K562 (cell line): ENCODE results near the gene TIMP1. TPM values are rescaled to one million over a fixed set of nuclear protein-coding genes. Genes with fewer than 3 reads are reported as not detected.
A peak's percentile ranks its signal among the peaks of the same experiment; 100 is the strongest.

ENCODE experiments used
- BRF1 ChIP-seq: IDR thresholded peaks from 3 replicates; pipeline ENCODE4 v1.6.1; 2011; ENCODE audit warnings: borderline replicate concordance, mild to moderate bottlenecking; ENCODE audit not compliant: insufficient read length; ENCODE audit errors: extremely low read depth
- CBX5 ChIP-seq: IDR thresholded peaks from 2 replicates; pipeline ENCODE4 v1.6.1; 2014; ENCODE audit warnings: low read depth, borderline replicate concordance
- ELF2 ChIP-seq: fragments of 250-450 bp; sonication (Bioruptor Pico); IDR thresholded peaks from 2 replicates; pipeline ENCODE4 v1.5.0; 2021; ENCODE audit warnings: mild to moderate bottlenecking
- GATAD2B ChIP-seq: fragments of 450-650 bp; IDR thresholded peaks from 2 replicates; pipeline ENCODE4 v1.6.1; 2017; ENCODE audit warnings: mild to moderate bottlenecking, borderline replicate concordance
- LCOR ChIP-seq: sonication (generic); formaldehyde crosslinking; IDR thresholded peaks from 2 replicates; pipeline ENCODE4 v1.8.0; 2022; ENCODE audit warnings: mild to moderate bottlenecking, missing genetic modification reagents
- POLR2AphosphoS2 ChIP-seq: IDR thresholded peaks from 2 replicates; pipeline ENCODE4 v1.6.1; 2012; ENCODE audit warnings: low read length, improper control_type of control experiment
- RBBP5 ChIP-seq: fragments of 200-600 bp; sonication (generic); IDR thresholded peaks from 2 replicates; pipeline ENCODE4 v1.6.1; 2012; ENCODE audit warnings: borderline replicate concordance, mild to moderate bottlenecking, low read length, control low read depth, inconsistent platforms; ENCODE audit not compliant: insufficient read depth, poor library complexity, severe bottlenecking
- ZC3H11A ChIP-seq: IDR thresholded peaks from 2 replicates; pipeline ENCODE4 v1.6.1; 2012; ENCODE audit warnings: low read depth, low read length, improper control_type of control experiment
- ZNF12 ChIP-seq: sonication (generic); formaldehyde crosslinking; IDR thresholded peaks from 2 replicates; pipeline ENCODE4 v1.4.0; 2020; ENCODE audit warnings: mild to moderate bottlenecking, missing genetic modification reagents
- ZNF197 ChIP-seq: fragments of 200-800 bp; sonication (Bioruptor generic); IDR thresholded peaks from 2 replicates; pipeline ENCODE4 v1.6.1; 2016; ENCODE audit warnings: low read depth, missing genetic modification characterization, missing compliant biosample characterization
- ZNF41 ChIP-seq: fragments of 250-450 bp; sonication (Bioruptor Pico); conservative IDR thresholded peaks from 2 replicates; pipeline ENCODE4 v1.4.0; 2020; ENCODE audit warnings: mild to moderate bottlenecking
- polyA plus RNA-seq, 8 experiments: library from polyadenylated mRNA; depleted of rRNA in 4 of 8; stranded (reverse) in 5 of 8; unstranded in 3 of 8; fragments of >200 nt; fragmentation: Nextera tagmentation in 2 of 8; fragmentation: Illumina TruSeq in 1 of 8; extraction: Ambion mirVana in 2 of 8; extraction: Trizol in 1 of 8; gene quantifications; 2 replicates each; pipeline versions ENCODE4 v1.2.1 to v1.2.3, GENCODE V29; 2011 to 2014; ENCODE audit warnings: inconsistent platforms in 1 of 8, missing spikeins in 1 of 8
- total RNA-seq, 7 experiments: library from RNA; depleted of rRNA in 6 of 7; stranded (reverse); fragments of >200 nt in 6 of 7; fragmentation: Illumina TruSeq in 2 of 7; extraction: Trizol in 2 of 7; gene quantifications; 2 replicates each; pipeline versions ENCODE4 v1.2.1 to v1.2.3, GENCODE V29; 2011 to 2021; ENCODE audit warnings: low replicate concordance in 1 of 7
- TF ChIP-seq, protein P1 (sequence below): sonication (generic); formaldehyde crosslinking; IDR thresholded peaks from 2 replicates; pipeline ENCODE4 v1.8.0; 2022; ENCODE audit warnings: mild to moderate bottlenecking, missing genetic modification reagents
- TF ChIP-seq, protein P2 (sequence below), 2 experiments: fragments of 450-650 bp; conservative IDR thresholded peaks; 2 replicates each; pipeline ENCODE4 v1.6.1; 2017; ENCODE audit warnings: mild to moderate bottlenecking in 2 of 2, moderate library complexity in 2 of 2
- TF ChIP-seq, protein P3 (sequence below): fragments of 450-650 bp; formaldehyde crosslinking; conservative IDR thresholded peaks from 2 replicates; pipeline ENCODE4 v1.4.0; 2022; ENCODE audit warnings: mild to moderate bottlenecking, missing genetic modification characterization
- TF ChIP-seq, protein P4 (sequence below): fragments of 200-800 bp; sonication (Bioruptor generic); IDR thresholded peaks from 2 replicates; pipeline ENCODE4 v1.6.1; 2017; ENCODE audit warnings: missing genetic modification characterization, missing compliant biosample characterization
- TF ChIP-seq, protein P5 (sequence below): fragments of 250-450 bp; sonication (Bioruptor Pico); IDR thresholded peaks from 2 replicates; pipeline ENCODE4 v1.5.0; 2020; ENCODE audit warnings: mild to moderate bottlenecking, borderline replicate concordance

The TIMP1 gene
- total and polyA plus RNA-seq, 9 of the 15 experiments (the other 6 are each of a cell fraction or from before 2014, with no cell fraction given): 115 to 699 (median 273) TPM

DNA sequence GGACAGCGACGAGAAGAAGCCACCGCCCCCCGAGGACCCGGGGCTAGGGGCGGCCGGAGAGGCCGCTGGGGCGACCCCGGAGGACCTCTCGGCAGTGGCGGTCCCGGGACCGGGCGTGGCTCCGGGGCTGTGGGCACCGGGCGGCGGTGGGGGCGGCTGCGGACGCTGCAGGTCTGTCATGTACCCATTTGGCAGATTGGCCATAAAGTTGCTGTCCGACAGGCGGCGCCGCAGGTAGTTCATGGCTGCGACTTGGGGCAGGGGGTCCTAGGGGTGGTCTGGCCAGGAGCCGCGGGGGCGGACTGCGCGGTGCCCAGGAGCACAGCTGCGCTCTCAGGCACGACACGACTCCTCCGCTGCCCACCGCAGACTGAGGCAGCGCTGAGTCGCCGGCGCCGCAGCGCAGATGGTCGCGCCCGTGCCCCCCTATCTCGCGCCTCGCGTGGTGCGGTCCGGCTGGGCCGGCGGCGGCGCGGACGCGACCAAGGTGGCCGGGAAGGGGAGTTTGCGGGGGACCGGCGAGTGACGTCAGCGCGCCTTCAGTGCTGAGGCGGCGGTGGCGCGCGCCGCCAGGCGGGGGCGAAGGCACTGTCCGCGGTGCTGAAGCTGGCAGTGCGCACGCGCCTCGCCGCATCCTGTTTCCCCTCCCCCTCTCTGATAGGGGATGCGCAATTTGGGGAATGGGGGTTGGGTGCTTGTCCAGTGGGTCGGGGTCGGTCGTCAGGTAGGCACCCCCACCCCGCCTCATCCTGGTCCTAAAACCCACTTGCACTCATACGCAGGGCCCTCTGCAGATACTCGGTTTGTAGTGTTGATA, 37.5 kb downstream of the TIMP1 start, which contains the start of gene SYN1 (continued):
- TF ChIP-seq ZNF12 (CRISPR knock-in tag): no peak
- TF ChIP-seq, protein P1, sequence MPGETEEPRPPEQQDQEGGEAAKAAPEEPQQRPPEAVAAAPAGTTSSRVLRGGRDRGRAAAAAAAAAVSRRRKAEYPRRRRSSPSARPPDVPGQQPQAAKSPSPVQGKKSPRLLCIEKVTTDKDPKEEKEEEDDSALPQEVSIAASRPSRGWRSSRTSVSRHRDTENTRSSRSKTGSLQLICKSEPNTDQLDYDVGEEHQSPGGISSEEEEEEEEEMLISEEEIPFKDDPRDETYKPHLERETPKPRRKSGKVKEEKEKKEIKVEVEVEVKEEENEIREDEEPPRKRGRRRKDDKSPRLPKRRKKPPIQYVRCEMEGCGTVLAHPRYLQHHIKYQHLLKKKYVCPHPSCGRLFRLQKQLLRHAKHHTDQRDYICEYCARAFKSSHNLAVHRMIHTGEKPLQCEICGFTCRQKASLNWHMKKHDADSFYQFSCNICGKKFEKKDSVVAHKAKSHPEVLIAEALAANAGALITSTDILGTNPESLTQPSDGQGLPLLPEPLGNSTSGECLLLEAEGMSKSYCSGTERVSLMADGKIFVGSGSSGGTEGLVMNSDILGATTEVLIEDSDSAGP (CRISPR knock-in tag): no peak
- TF ChIP-seq, protein P2, sequence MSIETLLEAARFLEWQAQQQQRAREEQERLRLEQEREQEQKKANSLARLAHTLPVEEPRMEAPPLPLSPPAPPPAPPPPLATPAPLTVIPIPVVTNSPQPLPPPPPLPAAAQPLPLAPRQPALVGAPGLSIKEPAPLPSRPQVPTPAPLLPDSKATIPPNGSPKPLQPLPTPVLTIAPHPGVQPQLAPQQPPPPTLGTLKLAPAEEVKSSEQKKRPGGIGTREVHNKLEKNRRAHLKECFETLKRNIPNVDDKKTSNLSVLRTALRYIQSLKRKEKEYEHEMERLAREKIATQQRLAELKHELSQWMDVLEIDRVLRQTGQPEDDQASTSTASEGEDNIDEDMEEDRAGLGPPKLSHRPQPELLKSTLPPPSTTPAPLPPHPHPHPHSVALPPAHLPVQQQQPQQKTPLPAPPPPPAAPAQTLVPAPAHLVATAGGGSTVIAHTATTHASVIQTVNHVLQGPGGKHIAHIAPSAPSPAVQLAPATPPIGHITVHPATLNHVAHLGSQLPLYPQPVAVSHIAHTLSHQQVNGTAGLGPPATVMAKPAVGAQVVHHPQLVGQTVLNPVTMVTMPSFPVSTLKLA (conservative IDR thresholded peaks at IDR 0.05): peak; percentile 50 to 86; a peak in 3 of 4 replicates
- TF ChIP-seq, protein P3, sequence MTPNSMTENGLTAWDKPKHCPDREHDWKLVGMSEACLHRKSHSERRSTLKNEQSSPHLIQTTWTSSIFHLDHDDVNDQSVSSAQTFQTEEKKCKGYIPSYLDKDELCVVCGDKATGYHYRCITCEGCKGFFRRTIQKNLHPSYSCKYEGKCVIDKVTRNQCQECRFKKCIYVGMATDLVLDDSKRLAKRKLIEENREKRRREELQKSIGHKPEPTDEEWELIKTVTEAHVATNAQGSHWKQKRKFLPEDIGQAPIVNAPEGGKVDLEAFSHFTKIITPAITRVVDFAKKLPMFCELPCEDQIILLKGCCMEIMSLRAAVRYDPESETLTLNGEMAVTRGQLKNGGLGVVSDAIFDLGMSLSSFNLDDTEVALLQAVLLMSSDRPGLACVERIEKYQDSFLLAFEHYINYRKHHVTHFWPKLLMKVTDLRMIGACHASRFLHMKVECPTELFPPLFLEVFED: no peak
- no peak for TF ChIP-seq RBBP5
- TF ChIP-seq ZNF197 (CRISPR knock-in tag): peak; percentile 68; the same call in 1 of the 2 replicates
- no peak for TF ChIP-seq ZC3H11A
- TF ChIP-seq CBX5: no peak
- TF ChIP-seq BRF1: no peak
- no peak for TF ChIP-seq ELF2
- TF ChIP-seq, protein P4, sequence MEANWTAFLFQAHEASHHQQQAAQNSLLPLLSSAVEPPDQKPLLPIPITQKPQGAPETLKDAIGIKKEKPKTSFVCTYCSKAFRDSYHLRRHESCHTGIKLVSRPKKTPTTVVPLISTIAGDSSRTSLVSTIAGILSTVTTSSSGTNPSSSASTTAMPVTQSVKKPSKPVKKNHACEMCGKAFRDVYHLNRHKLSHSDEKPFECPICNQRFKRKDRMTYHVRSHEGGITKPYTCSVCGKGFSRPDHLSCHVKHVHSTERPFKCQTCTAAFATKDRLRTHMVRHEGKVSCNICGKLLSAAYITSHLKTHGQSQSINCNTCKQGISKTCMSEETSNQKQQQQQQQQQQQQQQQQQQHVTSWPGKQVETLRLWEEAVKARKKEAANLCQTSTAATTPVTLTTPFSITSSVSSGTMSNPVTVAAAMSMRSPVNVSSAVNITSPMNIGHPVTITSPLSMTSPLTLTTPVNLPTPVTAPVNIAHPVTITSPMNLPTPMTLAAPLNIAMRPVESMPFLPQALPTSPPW (CRISPR knock-in tag): peak; percentile 78
- TF ChIP-seq GATAD2B: peak; percentile 66; the same call in 1 of the 2 replicates
- TF ChIP-seq, protein P5, sequence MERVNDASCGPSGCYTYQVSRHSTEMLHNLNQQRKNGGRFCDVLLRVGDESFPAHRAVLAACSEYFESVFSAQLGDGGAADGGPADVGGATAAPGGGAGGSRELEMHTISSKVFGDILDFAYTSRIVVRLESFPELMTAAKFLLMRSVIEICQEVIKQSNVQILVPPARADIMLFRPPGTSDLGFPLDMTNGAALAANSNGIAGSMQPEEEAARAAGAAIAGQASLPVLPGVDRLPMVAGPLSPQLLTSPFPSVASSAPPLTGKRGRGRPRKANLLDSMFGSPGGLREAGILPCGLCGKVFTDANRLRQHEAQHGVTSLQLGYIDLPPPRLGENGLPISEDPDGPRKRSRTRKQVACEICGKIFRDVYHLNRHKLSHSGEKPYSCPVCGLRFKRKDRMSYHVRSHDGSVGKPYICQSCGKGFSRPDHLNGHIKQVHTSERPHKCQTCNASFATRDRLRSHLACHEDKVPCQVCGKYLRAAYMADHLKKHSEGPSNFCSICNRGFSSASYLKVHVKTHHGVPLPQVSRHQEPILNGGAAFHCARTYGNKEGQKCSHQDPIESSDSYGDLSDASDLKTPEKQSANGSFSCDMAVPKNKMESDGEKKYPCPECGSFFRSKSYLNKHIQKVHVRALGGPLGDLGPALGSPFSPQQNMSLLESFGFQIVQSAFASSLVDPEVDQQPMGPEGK (CRISPR knock-in tag): no peak
- no peak for TF ChIP-seq POLR2AphosphoS2
- no peak for TF ChIP-seq ZNF41
- TF ChIP-seq LCOR: peak; percentile 72
